Esophagus squamous epithelium (tissue), 4 donors: Measurements from ENCODE around the gene TCF4.

Source experiments
- CTCF ChIP-seq, 6 experiments: fragments of 450-650 bp in 4 of 6; fragments of 200-600 bp in 2 of 6; sonication (generic) in 2 of 6; IDR thresholded peaks; one replicate each; pipeline ENCODE4 v1.5.1; 2016 to 2019; ENCODE audit warnings: antibody characterized with exemption in 6 of 6, mild to moderate bottlenecking in 4 of 6, moderate library complexity in 4 of 6
- POLR2A ChIP-seq, 4 donors: fragments of 450-650 bp; IDR thresholded peaks; one replicate each; pipeline ENCODE4 v1.6.1; 2017; ENCODE audit warnings: antibody characterized with exemption in 4 of 4, mild to moderate bottlenecking in 4 of 4, moderate library complexity in 3 of 4

- TF ChIP-seq CTCF (IDR thresholded peaks at IDR 0.05), result no peak
- no peak for TF ChIP-seq POLR2A (IDR thresholded peaks at IDR 0.05)
These were observed 251.4 kb downstream of the TCF4 start for GRCh38 chr18:55336438-55337100.
